GM19328 (cell line): Measurements from ENCODE around the gene KIAA1958.
"Not testable (repeated sequence)": the region's sequence is repeated elsewhere in the genome, so short reads cannot be mapped to it uniquely, and the experiment has no call there.

ENCODE experiments used
- ATAC-seq: cut with Tn5 transposase; IDR thresholded peaks from one replicate; pipeline ENCODE4 v1.9.1; 2021; ENCODE audit warnings: mild to moderate bottlenecking, moderate library complexity; ENCODE audit not compliant: unreplicated experiment

KIAA1958 gene

DNA sequence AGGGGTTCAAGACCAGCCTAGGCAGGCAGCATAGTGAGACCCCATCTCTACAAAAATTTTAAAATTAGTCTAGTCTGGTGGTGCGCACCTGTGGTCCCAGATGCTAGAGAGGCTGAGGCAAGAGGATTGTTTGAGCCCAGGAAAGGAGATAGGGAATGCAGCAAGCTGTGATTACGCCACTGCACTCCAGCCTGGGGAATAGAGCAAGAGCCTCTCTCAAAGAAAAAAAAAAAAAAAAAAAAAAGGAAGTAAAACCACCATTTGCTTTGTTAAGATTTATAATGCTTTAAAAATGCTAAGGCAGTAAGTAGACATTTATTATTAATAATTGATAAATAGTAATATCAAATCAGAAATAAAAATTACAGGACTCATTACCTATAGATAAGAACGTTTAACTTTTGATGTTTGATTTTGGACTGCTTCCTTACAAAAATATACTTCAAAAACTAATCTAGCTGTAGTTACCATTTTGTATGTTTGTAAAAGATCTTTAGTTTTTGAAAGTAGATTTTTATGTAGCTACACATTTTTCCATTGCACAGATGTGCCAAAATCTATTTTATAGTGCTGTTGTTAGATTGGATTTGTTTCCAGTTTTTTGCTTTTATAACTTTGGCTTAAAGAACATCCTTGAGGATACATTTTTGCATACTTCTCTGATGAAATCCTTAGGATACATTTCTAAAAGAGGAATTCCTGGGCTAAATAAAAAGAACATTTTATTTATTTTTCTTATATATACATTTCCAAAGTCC, 144.9 kb downstream of the KIAA1958 start:
- ATAC-seq, result no peak

DNA sequence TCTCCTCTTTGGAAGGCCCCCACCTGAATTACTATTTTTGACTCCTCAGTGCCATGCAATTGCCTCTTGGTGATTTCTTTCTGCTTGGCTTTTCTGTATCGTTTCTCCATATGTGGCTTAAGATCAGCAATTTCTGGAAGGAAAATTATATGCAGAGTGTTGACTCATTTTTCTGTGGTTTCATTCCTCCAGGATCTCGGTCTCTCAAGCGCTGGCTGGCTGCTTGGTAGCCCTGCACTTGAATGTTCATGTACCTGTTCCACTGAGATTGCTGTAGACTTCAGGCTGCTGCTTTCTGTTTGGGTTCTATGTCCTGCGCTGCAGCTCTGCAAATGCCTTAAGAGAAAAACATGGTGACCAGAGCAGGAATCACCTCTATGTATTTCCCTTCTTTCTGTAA, 153.7 kb downstream of the KIAA1958 start:
- no peak for ATAC-seq

DNA sequence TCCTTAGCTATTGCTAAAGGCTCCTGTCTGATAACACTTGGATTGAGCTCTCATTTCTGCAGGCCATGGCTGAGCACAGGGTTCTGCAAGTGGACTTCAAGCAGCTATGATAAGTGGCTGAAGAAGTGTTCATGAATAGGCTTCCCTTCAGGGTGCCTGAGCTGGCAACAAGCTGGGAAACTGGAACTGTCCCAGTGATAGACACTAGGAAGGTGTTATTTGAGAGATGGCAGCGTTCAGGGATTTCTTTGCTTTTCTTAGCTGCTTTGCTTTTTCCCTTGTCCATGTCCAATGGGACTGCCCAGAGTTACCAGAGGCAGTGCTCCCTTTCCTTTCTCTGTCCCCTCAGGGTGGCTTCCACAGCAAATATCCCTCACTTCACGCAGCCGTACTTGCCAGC, 155.5 kb downstream of the KIAA1958 start:
- ATAC-seq, result no peak

DNA sequence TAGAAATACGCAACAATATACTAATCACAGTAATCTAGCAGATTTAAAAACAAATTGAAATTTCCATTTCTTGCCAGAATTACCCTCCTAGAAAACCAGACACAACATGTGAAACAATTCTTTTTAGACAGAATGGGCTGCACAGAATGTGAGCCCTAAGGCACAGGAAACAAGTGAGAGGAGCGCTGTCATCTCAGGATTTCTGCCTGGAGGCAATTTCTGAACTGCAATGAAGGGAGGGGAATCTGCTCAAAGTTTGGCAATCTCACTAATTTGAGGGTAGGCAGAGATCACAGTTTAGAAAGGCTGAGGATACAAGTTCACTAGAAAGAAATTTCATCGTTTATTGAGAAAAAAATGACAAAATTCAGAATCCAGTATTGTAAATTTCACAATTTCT, 161.0 kb downstream of the KIAA1958 start:
- no peak for ATAC-seq

DNA sequence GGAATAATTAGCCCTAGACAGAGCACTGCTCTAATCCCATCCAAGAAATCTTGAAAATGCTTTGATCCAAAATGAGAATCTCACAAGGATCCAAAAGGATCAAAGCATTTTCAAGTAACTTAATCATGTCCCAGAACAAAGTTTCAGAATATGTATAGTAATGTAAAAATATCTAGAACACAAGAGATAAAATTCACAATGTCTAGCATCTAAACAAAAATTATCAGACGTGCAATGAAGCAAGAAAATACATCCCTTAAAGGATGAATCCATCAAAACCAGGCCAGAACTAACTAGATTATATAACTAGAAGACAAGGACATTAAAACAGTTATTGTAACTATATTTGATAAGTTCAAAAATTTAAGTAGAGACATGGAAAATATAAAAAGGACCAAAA, 162.0 kb downstream of the KIAA1958 start:
- no peak for ATAC-seq

DNA sequence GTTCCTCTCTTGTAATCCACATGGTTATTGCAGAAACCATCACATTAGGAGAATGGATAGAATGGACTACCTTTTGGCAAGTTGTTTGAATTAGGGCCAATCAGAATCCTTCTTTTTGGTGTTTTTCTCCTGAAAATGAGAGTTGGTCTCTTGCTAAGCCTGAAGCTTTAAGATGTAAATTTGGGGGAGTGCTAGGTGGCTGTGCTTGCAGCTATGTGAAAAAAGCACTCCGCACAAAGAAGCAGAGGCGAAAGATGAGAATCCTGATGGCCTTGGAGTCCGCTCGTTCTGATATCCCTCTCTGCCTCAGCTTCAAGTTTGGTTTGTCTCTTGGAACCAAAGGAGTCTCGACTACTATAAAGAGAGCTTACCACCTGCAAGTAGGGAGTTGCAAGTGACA, 167.7 kb downstream of the KIAA1958 start:
- no peak for ATAC-seq

DNA sequence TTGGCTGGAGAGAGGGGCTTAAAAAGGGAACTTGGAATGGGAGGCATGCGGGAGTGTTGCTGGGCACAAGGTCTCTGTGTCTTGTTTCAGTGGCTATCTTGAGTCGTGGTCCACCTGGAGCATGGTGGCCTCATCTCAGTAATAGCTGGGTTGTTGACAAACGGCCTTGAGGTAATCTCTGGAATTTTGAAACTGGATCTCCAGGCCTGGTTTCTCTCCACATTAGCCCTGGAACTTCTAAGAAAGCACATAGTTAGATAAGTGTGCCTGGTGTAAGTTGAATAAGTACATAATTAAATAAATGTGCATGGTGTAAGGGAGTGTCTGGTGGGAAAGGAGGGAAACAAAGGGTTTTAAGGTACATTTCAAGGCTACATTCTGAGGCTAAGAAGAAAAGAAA, 169.0 kb downstream of the KIAA1958 start:
- ATAC-seq, result no peak

DNA sequence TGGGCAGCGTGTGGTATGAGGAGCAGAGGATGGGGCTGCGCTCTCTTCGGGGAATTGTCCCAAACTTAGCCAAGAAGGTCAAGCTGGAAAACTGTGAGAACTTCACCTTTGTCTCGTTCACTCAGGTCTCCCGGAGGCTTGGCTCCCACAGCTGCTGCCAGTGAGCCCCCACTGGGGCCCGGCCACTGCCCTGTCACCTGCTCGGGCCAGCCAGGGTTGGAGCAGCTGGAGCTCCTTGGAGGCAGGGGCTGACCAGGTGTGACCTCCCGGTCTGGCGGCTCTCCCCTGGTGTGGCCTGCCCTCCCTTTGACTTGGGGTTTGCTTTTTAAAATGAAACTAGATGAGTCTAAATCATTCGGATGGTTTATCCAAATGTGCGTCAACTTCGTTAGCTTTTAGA, 173.3 kb downstream of the KIAA1958 start:
- ATAC-seq, result no peak

DNA sequence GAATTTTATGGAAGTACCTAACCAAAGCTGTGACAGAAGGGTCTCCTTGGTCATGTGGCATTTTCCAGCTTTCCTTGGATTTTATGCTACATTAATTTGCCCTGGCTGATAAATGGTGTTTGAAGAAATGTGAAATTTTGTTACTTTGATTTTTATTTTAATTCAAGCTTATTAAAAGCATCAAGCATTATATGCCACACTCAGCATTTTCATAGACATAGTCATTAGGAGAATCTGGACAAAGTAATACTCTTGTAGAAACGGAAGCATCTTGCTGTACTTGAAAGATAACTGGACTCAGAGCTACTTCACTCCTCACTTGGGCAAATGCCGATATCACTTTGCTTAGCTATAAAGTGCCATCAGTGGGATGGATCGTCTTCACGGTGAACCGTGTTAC, 177.1 kb downstream of the KIAA1958 start:
- ATAC-seq, result no peak

DNA sequence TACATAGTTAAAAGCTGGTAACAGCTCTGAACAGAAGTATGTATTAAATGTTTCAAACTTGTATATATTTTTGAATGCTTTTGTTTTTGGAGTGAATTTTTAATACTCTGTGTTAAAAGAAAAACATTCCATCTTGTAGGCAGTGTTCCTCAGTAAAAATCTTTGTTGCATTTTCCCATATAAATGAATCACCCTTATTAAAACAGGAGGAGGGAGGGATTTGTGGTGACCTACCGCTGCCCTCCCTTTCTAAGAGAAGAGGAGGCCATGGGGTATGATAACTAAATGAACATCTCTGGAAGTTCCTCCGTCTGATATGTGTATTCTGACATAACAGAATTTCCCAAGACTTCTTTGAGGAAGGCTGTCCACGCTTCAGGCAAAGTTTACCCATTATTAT, 177.9 kb downstream of the KIAA1958 start:
- ATAC-seq, result no peak

DNA sequence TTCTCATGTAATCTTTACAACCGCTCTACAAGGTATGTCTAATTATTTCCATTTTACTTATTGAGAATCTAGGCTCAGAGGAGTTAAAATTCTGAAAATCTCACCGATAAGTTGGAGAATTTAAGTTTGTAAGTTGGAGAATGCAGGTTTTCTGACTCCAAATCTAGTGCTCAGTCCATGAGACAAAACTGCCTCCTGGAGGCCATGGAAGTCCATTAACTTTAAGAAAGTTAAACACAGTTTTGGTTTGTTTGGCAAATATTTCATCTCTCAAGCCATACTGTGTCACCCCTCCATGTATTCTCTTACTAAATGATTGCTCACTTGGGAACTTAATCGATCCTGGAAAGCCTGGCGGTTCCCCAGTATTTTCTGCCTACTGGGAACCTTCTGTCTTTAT, 178.7 kb downstream of the KIAA1958 start:
- ATAC-seq, result no peak

DNA sequence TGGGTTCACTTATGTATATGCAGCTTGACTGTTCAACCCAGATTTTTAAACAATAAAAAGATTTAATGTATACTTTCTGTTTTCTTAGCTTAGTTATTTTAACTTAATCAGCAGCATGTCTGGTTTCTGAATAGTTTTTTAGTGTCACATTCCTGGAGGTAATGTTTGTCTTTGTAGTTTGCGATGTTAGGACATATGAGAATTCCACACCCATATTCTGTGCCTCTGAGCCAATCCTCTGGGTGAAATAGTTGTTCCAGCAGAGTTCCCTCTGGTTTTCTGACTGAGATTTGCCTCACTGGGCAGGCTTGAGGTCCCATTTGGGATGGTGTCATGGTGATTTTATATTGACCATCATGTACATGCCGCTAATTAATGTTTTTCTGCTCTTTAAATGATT, 182.7 kb downstream of the KIAA1958 start:
- ATAC-seq, result no peak

DNA sequence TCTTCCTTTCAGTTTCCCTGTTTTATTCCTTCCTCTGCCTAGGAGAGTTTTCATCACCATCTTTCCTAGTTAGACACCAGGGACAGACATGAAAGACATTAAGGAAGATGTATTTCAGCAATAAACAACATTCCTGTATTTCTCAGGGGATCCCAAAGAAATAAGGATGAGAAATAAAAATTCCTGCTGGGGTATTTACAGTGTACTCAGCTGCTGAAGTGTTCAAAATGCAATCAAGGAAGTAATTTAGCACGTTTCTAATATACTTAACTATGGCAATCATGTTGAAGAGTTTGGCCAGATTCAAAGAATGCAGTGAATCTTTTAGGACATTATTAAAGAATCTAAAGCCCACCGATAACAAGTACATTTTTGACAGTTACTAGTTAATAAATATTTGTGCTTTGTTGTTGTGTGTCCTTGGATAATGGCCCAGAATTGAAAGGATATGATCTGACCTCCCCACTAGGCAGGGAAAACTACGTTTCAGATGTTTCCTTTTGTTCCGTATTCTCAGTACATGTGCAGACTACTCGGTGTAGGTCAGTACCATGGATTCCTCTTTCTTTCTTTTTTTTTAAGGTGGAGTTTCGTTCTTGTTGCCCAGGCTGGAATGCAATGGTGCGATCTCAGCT, 184.5 kb downstream of the KIAA1958 start:
- no peak for ATAC-seq

DNA sequence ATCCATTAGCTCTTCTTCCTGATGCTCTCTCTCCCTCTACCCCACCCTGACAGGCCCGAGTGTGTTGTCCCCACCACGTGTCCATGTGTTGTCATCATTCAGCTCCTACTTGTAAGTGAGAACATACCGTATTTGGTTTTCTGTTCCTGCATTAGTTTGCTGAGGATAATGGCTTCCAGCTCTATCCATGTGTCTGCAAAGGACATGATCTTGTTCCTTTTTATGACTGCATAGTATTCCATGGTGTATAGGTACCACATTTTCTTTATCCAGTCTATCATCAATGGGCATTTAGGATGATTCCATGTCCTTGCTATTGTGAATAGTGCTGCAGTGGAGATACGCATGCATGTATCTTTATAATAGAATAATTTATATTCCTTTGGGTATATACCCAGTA, 186.6 kb downstream of the KIAA1958 start:
- ATAC-seq, result not testable (repeated sequence)

DNA sequence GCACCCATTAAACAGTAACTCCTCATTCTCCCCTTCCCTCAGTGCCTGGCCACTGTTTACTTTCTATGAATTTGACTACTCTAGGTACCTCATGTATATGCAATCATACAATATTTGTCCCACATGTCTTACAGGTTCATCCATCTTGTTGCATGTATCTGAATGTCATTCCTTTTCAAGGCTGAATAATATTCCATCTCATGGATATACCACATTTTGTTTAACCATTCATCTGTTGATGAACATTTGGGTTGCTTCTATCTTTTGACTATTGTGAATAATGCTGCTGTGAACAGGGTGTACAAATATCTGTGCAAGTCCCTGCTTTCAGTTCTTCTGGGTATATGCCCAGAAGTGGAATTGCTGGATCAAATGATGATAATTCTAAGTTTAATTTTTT, 190.4 kb downstream of the KIAA1958 start:
- no peak for ATAC-seq

DNA sequence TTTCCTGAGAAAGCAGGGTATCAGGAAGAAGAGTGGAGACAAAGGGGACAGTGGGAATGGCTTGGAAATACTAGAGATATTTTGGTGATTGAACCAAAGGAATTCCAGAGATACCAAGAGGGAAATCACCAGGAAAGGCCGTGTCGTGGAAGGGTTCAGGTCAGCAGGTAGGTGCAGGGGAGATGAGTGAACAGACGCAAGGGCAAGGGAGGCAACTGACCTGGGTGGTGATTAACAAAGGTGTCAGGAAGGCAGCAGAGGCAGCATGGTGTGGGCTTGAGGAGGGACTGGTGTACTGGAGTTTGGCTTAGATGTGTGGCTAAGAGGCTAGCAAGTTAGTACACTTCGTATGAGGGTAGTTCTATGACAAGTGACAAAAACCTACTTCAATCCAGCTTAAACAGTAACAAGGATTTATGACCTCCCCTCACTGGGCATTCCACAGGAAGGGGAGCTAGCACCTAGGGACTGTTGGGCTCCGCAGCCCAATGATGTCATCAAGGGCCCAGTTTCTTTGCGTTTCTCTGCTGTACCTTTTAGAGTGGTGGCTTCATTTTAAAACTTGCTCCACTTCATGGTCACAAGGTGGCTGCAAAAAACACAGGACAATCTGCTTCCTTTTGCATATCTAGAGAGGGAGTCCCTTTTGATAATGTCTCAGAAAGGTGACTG, 194.2 kb downstream of the KIAA1958 start:
- ATAC-seq, result no peak

DNA sequence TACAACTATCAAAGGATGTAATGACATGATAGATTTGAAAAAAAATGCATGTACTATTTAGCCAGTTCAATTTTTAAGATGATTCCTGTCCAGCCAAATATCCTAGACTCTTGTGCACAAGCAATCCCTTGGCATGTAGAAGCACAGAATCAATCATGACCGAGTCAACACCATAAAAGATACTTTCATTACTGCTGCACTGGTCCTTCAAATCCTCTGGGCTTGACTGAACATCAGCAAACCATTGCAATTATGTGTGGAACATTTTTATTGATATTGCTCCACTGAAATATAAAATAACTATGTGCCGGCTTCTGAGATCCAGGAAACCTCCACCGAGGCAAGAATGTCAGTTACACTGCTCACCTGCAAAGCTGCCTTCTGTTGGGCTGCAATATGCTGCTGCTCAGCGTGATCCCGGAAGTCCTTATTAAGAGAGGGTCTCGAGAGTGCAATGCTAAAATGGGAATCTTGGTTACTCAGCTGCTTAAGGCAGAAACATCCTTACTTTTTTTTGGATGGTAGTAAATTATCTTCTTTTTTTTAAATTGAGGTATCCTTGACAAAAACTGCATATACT, 202.6 kb downstream of the KIAA1958 start:
- no peak for ATAC-seq

DNA sequence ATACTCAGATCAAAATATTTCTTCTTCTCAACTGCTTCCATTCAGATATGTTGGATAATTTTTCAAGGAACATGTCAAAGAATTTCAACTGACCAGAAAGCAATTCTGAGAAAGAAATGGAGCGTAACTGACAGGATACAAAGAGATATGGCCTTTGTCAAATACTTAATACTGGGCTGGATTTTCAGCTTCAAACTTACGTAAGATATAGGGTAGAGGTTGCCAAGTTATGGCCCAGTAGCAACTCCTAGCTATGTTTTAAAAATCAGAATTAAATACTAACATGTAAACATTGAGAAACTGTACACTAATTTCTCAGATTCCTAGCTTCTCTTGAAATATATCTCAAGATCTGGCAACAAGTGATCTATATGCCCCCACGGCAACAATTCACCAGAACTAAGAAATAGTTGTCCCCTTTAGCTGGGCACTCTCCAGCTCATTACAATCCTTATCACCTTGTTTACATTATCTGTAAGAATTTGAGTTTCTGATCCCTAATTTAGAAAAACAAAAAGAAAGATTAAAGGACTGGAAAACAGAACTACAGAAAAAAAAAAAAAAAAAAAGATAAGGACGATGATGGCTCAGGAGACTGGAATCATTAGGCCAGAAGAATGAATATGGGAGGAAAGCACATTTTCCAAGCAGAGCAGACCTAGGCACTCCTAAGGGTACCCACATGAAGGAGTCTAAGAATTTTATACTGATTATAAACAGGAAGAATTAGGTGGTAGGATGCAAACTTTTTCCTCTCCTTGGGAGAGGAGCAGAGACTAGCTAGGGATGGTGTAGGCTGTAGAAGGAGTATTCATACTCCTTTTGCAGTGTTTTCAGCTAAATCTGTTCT, 208.3 kb downstream of the KIAA1958 start:
- ATAC-seq, result no peak

DNA sequence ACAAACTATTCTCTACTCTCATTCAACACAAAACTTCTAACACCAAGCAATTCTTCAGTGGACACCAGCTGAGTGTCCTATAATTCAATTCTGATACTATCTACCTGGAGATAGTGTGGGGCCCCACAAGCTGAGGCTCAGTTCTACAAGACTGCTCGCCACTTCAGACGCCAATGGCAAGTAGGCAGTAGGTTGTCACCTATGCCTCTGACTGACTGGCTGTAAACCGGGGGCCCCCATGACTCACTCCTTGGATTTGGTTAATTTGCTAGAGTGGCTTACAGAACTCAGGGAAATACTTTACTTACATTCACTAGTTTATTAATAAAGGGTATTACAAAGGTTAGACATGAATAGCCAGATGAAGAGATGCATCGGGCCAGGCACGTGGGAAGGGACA, 209.8 kb downstream of the KIAA1958 start:
- no peak for ATAC-seq

DNA sequence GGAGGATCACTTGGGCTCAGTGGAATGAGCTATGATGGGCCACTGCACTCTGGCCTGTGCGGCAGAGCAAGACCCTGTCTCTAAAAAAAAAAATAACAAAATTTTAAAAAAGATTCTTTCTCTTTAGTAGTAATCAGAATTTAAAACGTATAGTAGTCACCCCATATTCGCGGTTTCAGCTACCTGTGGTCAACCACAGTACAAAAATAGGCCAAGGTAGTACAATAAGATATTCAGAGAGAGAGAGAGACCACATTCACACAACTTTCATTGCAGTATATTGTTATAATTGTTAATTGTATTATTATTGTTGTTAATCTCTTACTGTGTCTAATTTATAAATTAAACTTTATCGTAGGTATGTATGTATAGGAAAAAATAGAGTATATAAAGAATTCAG, 212.6 kb downstream of the KIAA1958 start:
- ATAC-seq, result peak; percentile 79

DNA sequence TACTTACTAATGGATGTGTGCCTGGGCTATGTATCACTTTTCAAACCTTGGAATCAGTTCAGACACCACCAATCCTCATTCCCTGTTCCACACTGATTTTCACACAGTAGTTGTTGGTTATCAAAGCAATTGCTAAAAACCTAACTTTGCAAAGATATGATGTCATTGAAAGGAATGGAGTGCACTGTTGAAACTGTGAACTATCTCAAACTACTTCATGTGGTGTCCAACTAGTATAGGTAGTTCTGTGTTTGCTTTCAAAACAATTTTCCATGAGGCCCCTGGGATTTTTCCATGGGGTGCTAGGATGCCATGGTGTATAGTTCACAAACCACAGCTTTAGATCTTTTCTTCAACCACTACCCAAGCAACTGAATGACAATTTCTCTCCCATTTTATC, 213.5 kb downstream of the KIAA1958 start:
- ATAC-seq, result no peak
